Airway epithelial cell (primary cell): Measurements from ENCODE around the gene ZNRF1. TPM values are rescaled to one million over a fixed set of nuclear protein-coding genes. Genes with fewer than 3 reads are reported as not detected.

ENCODE experiments used
- total RNA-seq: library from RNA; depleted of rRNA; stranded (reverse); fragments of >200 nt; gene quantifications from 2 replicates; pipeline ENCODE4 v1.2.3, GENCODE V29; 2015

ZNRF1 gene
- total RNA-seq: 31.8 and 34.6 TPM in 2 replicates

GRCh38 chr16:74998481-74999218 lies at the start of gene ZNRF1:
ZNRF1 (plus strand) TSS chr16:74999024; CDS start chr16:74999672, 648 bp downstream.

GRCh38 chr16:74984529-74985296 lies 14.1 kb upstream of the ZNRF1 start, which contains the start of gene WDR59:
WDR59 (minus strand) TSS chr16:74985123; CDS start chr16:74985017, 106 bp downstream.

GRCh38 chr16:75116081-75116910 lies 117.5 kb downstream of the ZNRF1 start, which contains the start of gene LDHD:
LDHD (minus strand) TSS chr16:75116780; CDS start chr16:75116720, 60 bp downstream.

GRCh38 chr16:75148311-75149195 lies 149.7 kb downstream of the ZNRF1 start, which contains the start of gene ZFP1:
ZFP1 (plus strand) TSS chr16:75148524; CDS start chr16:75152952, 4,428 bp downstream.

Other genes starting within 250 kb of the ZNRF1 start
- 1.3 and 1.7 TPM in 2 replicates for gene FA2H, start 224.2 kb upstream of the ZNRF1 start, total RNA-seq
- gene WDR59, start 13.9 kb upstream of the ZNRF1 start, total RNA-seq: 16.3 and 21.0 TPM in 2 replicates
- 0.14 and 0.56 TPM in 2 replicates for gene LDHD, start 117.8 kb downstream of the ZNRF1 start, total RNA-seq
- 5.7 and 8.3 TPM in 2 replicates for gene ZFP1, start 149.5 kb downstream of the ZNRF1 start, total RNA-seq
- not detected in 2 replicates for gene CTRB2, start 208.1 kb downstream of the ZNRF1 start, total RNA-seq
- not detected in 2 replicates for gene CTRB1, start 220.0 kb downstream of the ZNRF1 start, total RNA-seq